ENCODE results near the gene KMT5B.

- TF ChIP-seq CTCF (IDR thresholded peaks at IDR 0.05) (no peak), POLR2A (IDR thresholded peaks at IDR 0.05) (no peak)
These were observed 77.9 kb downstream of the KMT5B start for GRCh38 chr11:68135161-68135560.

All from ovary (tissue), 3 donors.